Peyer's patch (tissue), 4 donors: ENCODE results near the gene PRRG2.
A peak's percentile ranks its signal among the peaks of the same experiment; 100 is the strongest.

Experiments
- POLR2A ChIP-seq, 2 donors: fragments of 450-650 bp; IDR thresholded peaks; one replicate each; pipeline ENCODE4 v1.5.1; 2017; ENCODE audit warnings: antibody characterized with exemption in 2 of 2, mild to moderate bottlenecking in 2 of 2, moderate library complexity in 2 of 2
- TF ChIP-seq, protein P1 (sequence below), 6 experiments: fragments of 450-650 bp in 4 of 6; fragments of 200-600 bp in 2 of 6; sonication (generic) in 1 of 6; IDR thresholded peaks; one replicate each; pipeline ENCODE4 v1.5.1; 2017 to 2019; ENCODE audit warnings: antibody characterized with exemption in 6 of 6, mild to moderate bottlenecking in 3 of 6, moderate library complexity in 1 of 6

DNA sequence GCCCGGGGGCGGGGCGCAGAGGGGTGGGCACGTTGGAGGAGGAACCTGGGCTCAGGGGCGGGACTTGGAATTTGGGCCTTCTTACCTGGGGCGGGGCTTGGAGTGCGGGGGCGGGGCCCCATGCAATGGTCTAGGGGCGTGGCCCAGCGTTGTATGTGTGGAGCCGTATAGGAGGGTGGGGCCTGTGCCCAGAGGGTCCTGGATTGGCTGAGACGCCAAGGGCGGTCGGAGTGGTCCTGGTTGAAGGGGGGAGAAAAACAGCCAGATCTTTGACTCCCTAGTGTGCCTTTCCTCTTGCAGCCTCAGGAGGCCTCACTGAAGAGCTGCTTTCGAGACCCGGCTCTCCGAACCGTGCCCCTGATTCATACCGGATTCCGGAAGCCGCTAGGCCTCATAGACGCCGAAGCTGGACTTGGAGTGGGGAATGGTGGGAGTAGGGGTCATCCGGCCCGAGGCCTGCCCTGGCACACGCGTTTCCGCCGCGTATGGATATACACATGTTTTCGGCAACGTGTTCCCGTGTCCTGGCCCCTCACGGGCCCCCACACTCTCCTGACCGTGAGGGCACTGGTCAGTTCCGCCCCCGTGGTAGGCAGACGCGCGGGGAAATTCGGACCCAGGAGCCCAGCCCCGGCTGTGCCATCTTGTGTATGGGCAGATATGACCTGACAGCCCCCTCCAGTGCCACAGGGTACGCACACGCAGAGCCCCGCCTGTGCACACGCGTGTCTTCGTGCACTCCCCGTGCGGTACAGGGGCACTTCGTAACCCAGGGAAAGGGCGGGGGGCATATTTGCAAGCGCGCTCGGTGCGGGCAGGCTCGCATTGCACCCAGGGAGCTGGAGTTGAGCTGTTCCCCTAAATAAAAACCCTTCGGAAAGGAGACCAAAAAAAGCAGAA lies 9.2 kb downstream of the PRRG2 start:
- TF ChIP-seq, protein P1, sequence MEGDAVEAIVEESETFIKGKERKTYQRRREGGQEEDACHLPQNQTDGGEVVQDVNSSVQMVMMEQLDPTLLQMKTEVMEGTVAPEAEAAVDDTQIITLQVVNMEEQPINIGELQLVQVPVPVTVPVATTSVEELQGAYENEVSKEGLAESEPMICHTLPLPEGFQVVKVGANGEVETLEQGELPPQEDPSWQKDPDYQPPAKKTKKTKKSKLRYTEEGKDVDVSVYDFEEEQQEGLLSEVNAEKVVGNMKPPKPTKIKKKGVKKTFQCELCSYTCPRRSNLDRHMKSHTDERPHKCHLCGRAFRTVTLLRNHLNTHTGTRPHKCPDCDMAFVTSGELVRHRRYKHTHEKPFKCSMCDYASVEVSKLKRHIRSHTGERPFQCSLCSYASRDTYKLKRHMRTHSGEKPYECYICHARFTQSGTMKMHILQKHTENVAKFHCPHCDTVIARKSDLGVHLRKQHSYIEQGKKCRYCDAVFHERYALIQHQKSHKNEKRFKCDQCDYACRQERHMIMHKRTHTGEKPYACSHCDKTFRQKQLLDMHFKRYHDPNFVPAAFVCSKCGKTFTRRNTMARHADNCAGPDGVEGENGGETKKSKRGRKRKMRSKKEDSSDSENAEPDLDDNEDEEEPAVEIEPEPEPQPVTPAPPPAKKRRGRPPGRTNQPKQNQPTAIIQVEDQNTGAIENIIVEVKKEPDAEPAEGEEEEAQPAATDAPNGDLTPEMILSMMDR (IDR thresholded peaks at IDR 0.05): peak in 4 of 6 experiments; percentile 7 to 20 (median 11)
- TF ChIP-seq POLR2A (IDR thresholded peaks at IDR 0.05): peak; percentile 64 to 77
